OCI-LY3 (cell line): ENCODE data around the gene CPT1C.

Experiments
- H2AFZ ChIP-seq: fragments of 200-600, 300-600 bp; shearing (Covaris generic); 2 replicates; pipeline ENCODE4 v1.6.0; 2014; ENCODE audit warnings: antibody characterized with exemption, low read depth, low read length
- H3K27ac ChIP-seq: fragments of 200-600, 300-600 bp; sonication (generic); 2 replicates; pipeline ENCODE4 v1.5.1; 2014; ENCODE audit warnings: mild to moderate bottlenecking, low read length, moderate library complexity, mixed read lengths
- H3K27me3 ChIP-seq: fragments of 200-600, 300-600 bp; sonication (generic); 2 replicates; pipeline ENCODE4 v1.6.1; 2014; ENCODE audit warnings: low read depth, low read length, mixed read lengths
- H3K36me3 ChIP-seq: fragments of 200-600, 300-600 bp; sonication (generic); replicated peaks from 2 replicates; pipeline ENCODE3; 2014; ENCODE audit warnings: low read depth, low read length, mixed read lengths
- H3K4me1 ChIP-seq: fragments of 300-600, 200-600 bp; sonication (generic); 2 replicates; pipeline ENCODE4 v1.6.1; 2014; ENCODE audit warnings: low read length, mixed read lengths
- H3K4me2 ChIP-seq: fragments of 200-600, 300-600 bp; sonication (generic); 2 replicates; pipeline ENCODE4 v1.6.1; 2014; ENCODE audit warnings: low read length, mixed read lengths
- H3K4me3 ChIP-seq: fragments of 300-600, 200-600 bp; sonication (generic); 2 replicates; pipeline ENCODE4 v1.5.1; 2014; ENCODE audit warnings: antibody characterized with exemption, mild to moderate bottlenecking, low read length, moderate library complexity
- H3K79me2 ChIP-seq: fragments of 300-600, 200-600 bp; shearing (Covaris generic); 2 replicates; pipeline ENCODE4 v1.6.1; 2014; ENCODE audit warnings: mild to moderate bottlenecking, low read length, mixed read lengths
- H3K9ac ChIP-seq: fragments of 300-600, 200-600 bp; shearing (Covaris generic); 2 replicates; pipeline ENCODE4 v1.6.0; 2014; ENCODE audit warnings: mild to moderate bottlenecking, low read length, moderate library complexity
- H3K9me3 ChIP-seq: fragments of 200-600, 300-600 bp; shearing (Covaris generic); 2 replicates; pipeline ENCODE4 v1.6.1; 2014; ENCODE audit warnings: low read length, mixed read lengths; ENCODE audit not compliant: insufficient read depth
- H4K20me1 ChIP-seq: fragments of 200-600, 300-600 bp; sonication (generic); 2 replicates; pipeline ENCODE4 v1.6.1; 2016; ENCODE audit warnings: low read length, mixed read lengths; ENCODE audit not compliant: insufficient read depth
- EZH2phosphoT487 ChIP-seq: fragments of 200-600 bp; shearing (Covaris generic); IDR thresholded peaks from 2 replicates; pipeline ENCODE4 v1.6.1; 2018; ENCODE audit warnings: antibody characterized with exemption, mixed run types, low read depth
- TF ChIP-seq, protein P1 (sequence below): fragments of 200-600, 300-600 bp; sonication (generic); IDR thresholded peaks from 2 replicates; pipeline ENCODE4 v1.5.1; 2014; ENCODE audit warnings: antibody characterized with exemption, low read length, low read depth

CPT1C gene

DNA sequence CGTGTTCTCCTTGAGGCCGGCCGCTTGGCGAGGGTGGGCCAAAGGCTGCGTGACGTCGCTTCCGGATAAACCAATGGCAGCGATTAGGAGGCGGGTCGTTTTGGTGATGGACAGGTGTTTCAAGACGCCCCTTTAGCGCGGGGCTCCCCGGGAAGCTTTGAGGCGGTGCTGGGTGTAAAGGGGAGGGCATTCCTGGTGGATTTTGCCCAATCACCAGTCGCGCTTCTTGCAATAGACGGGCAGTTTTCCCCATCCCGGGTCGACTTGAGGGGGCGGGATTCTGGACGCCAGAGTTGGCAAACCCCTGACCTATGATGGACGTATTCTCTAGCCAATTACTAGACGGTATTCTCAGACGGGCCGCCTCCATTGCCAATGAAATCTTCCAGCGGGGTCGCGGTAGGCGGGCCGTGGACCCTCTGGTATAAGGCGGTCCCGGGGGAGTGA is 14.1 kb upstream of the CPT1C start:
- TF ChIP-seq EZH2phosphoT487: no peak
- TF ChIP-seq, protein P1, sequence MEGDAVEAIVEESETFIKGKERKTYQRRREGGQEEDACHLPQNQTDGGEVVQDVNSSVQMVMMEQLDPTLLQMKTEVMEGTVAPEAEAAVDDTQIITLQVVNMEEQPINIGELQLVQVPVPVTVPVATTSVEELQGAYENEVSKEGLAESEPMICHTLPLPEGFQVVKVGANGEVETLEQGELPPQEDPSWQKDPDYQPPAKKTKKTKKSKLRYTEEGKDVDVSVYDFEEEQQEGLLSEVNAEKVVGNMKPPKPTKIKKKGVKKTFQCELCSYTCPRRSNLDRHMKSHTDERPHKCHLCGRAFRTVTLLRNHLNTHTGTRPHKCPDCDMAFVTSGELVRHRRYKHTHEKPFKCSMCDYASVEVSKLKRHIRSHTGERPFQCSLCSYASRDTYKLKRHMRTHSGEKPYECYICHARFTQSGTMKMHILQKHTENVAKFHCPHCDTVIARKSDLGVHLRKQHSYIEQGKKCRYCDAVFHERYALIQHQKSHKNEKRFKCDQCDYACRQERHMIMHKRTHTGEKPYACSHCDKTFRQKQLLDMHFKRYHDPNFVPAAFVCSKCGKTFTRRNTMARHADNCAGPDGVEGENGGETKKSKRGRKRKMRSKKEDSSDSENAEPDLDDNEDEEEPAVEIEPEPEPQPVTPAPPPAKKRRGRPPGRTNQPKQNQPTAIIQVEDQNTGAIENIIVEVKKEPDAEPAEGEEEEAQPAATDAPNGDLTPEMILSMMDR: no peak
- peaks cover 49% of the 10 kb centered on the region for H3K4me1 ChIP-seq
- H3K79me2 ChIP-seq: peaks cover 48% of the 10 kb centered on the region
- no peaks in the 10 kb centered on the region for H3K27me3 ChIP-seq
- peak overlapping the region; percentile 93 for H3K27ac ChIP-seq
- H3K9me3 ChIP-seq: no peaks in the 10 kb centered on the region
- H4K20me1 ChIP-seq: peaks cover 31% of the 10 kb centered on the region
- H2AFZ ChIP-seq: no peak overlapping the region
- peak overlapping the region; percentile 88 for H3K4me3 ChIP-seq
- H3K36me3 ChIP-seq: peaks cover 19% of the 10 kb centered on the region
- peak overlapping the region; percentile 97 for H3K9ac ChIP-seq
- peak overlapping the region; percentile 98 for H3K4me2 ChIP-seq

DNA sequence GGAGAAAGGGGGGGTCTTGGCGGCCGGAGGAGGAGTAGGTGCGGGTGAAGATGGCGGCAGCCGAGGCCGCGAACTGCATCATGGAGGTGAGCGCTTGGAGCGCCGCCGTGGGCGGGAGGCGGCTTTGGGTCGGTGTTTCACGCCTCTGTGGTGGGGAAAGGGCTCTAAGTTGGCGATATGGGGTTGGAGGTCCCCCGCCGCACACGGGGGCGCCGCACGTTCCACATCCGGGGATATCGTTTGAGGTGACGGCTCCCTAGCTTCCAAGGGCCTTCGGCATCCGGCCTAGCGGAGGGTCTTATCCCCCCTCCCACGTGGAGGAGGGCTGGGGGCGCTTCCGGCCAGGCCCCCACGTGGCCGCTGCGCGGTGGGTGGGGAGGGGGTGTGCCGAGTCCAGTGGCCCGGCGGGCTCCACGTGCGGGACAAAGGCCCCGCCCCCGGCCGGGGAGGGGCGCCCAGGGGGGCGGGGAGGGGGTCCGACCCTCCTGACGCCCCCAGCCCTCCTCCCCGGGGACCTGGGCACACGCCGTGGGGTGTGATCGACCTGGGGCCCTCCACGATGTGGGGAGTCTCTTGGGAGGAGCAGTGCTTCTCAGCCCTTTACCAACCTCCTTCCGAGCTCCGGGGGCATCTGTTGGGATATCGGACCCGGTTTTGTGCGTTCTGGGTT is 13.6 kb upstream of the CPT1C start, which contains the start of gene PRMT1:
TSS of gene PRMT1 (plus strand) at position 41 of the 670 bp plus-strand sequence. CDS start at position 51, 10 bp downstream.
- peaks cover 50% of the 10 kb centered on the region for H3K4me1 ChIP-seq
- peak within 1 kb of the TSS; percentile 95 for H3K27ac ChIP-seq
- peak within 1 kb of the TSS; percentile 90 for H3K4me3 ChIP-seq
- peak within 1 kb of the TSS; percentile 98 for H3K4me2 ChIP-seq
- no peaks in the 10 kb centered on the region for H3K27me3 ChIP-seq
- H3K9me3 ChIP-seq: no peaks in the 10 kb centered on the region
- TF ChIP-seq, protein P1: peak; percentile 6; the same call in 1 of the 2 replicates
- TF ChIP-seq EZH2phosphoT487: no peak
- H2AFZ ChIP-seq: peak within 1 kb of the TSS; percentile 42; the same call in 1 of the 2 replicates
- peak within 1 kb of the TSS; percentile 99 for H3K9ac ChIP-seq
- H3K79me2 ChIP-seq: peaks cover 53% of the 10 kb centered on the region
- peaks cover 25% of the 10 kb centered on the region for H3K36me3 ChIP-seq
- H4K20me1 ChIP-seq: peaks cover 37% of the 10 kb centered on the region

DNA sequence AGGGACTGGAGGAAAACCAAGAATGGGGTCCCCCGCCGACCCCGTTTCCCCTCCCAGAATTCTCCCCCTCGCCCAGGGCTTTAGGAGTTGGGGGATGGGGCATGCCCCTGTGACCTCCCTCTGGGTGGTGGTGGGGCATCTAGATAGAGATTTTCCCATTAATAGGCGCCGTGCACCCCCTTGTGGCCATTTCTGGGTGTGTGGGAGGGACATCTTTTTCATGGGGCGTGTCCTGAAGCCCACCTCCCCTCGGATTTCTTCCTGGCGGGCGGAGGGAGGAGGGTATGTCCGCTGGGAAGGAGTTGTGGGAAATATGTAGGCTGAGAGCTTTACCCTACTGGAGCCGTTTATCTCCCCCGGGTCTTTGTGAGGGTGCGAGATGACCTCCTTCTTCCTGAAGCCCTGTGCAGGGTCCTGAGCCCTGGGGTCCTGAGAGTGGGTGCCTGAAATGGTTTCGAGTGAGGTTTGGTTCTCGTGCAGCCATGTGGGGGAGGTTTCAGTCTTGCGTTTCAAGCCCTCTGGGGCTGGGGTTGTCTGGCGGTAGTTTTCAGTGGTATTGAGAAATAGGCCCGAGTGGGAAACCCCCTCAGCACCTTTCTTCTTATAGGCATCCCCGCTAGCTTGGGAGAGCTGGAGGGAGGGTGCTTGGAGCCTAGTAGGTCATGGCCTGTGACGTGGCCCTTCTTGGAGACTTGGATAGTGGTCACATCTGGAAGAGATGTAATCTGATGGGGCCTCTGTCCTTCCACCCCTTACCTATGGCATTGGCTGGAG is 12.8 kb upstream of the CPT1C start:
- H3K36me3 ChIP-seq: peaks cover 29% of the 10 kb centered on the region
- H3K9me3 ChIP-seq: no peaks in the 10 kb centered on the region
- TF ChIP-seq EZH2phosphoT487: no peak
- TF ChIP-seq, protein P1: peak; percentile 76
- H3K4me3 ChIP-seq: peak overlapping the region; percentile 88
- no peak overlapping the region for H2AFZ ChIP-seq
- peaks cover 60% of the 10 kb centered on the region for H3K79me2 ChIP-seq
- peaks cover 57% of the 10 kb centered on the region for H3K4me1 ChIP-seq
- H3K27ac ChIP-seq: peak overlapping the region; percentile 93
- H3K9ac ChIP-seq: peak overlapping the region; percentile 97
- H3K4me2 ChIP-seq: peak overlapping the region; percentile 98
- peaks cover 41% of the 10 kb centered on the region for H4K20me1 ChIP-seq
- H3K27me3 ChIP-seq: no peaks in the 10 kb centered on the region
